ENCODE results near the gene TENM4. TPM values are rescaled to one million over a fixed set of nuclear protein-coding genes. Genes with fewer than 3 reads are reported as not detected.

TENM4 gene
- total and polyA plus RNA-seq, 4 donors, result 0.02 to 0.33 (median 0.14) TPM

DNA sequence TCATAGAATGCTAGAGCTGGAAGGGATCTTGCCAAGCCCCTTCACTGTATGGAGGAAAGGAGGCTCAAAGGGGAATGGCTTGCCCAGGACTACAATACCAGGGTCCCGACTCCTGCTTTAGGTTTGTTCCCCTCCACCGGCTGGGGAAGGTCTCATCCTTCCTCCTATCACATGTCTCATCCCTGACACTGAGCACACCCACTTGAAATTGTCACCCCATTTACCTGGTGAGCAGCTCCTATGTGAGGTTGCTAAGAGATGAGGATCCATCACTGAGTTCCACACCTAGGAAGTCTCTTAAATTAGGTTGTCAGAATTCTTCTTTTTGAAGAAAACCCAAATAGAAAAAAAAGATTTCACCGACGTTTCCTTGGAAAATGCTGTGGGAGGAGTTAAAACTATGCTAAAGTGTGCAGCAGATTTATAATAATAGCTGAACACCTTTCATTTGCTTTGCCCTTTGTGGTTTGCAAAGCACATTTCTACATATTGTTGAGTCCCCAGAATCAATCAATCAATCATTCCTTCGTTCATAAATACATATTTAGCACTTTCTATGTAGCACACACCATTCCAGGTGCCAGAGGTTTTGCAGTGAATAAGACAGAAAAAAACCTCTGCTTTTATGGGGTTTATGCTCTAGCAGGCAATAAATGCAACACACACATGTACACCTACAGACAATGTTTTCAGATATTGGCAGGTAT, 91.7 kb downstream of the TENM4 start:
- Histone ChIP-seq H3K36me3 (ENCODE audit: control insufficient read depth in 4 of 4, insufficient read depth in 3 of 4, low read depth in 1 of 4, low read length in 3 of 4) (no peaks in the 10 kb centered on the region), H3K27me3 (ENCODE audit: control insufficient read depth in 4 of 4, insufficient read depth in 4 of 4, low read length in 3 of 4) (no peaks in the 10 kb centered on the region), H3K9ac (ENCODE audit: low read depth in 1 of 2, low read length in 2 of 2) (no peak overlapping the region), H3K9me3 (ENCODE audit: control insufficient read depth in 4 of 4, low read length in 3 of 4) (no peaks in the 10 kb centered on the region), H3K4me3 (ENCODE audit: low read depth in 1 of 3, low read length in 3 of 3) (no peak overlapping the region), H3K27ac (ENCODE audit: low read depth in 1 of 2, low read length in 2 of 2) (no peak overlapping the region), H3K4me1 (ENCODE audit: control insufficient read depth in 4 of 4, insufficient read depth in 4 of 4, low read length in 3 of 4) (no peaks in the 10 kb centered on the region)
- whole genome bisulfite sequencing, result 71% methylated on average over 5 of the region's 5 CpGs
- TF ChIP-seq GABPA (IDR thresholded peaks at IDR 0.05 in 1 of 2, conservative IDR thresholded peaks at IDR 0.05 in 1 of 2), result no peak
- no peak for TF ChIP-seq RAD21 (IDR thresholded peaks at IDR 0.05)
- no peak for TF ChIP-seq FOXA1 (IDR thresholded peaks at IDR 0.05)
- DNase-seq (ENCODE audit: low spot score), result no peak

- H3K4me3 ChIP-seq (ENCODE audit: low read depth in 1 of 3, low read length in 3 of 3), result no peak overlapping the region
- H3K9me3 ChIP-seq (ENCODE audit: control insufficient read depth in 4 of 4, low read length in 3 of 4), result no peaks in the 10 kb centered on the region
- H3K27ac ChIP-seq (ENCODE audit: low read depth in 1 of 2, low read length in 2 of 2), result no peak overlapping the region
- H3K9ac ChIP-seq (ENCODE audit: low read depth in 1 of 2, low read length in 2 of 2), result no peak overlapping the region
- TF ChIP-seq, protein P1, sequence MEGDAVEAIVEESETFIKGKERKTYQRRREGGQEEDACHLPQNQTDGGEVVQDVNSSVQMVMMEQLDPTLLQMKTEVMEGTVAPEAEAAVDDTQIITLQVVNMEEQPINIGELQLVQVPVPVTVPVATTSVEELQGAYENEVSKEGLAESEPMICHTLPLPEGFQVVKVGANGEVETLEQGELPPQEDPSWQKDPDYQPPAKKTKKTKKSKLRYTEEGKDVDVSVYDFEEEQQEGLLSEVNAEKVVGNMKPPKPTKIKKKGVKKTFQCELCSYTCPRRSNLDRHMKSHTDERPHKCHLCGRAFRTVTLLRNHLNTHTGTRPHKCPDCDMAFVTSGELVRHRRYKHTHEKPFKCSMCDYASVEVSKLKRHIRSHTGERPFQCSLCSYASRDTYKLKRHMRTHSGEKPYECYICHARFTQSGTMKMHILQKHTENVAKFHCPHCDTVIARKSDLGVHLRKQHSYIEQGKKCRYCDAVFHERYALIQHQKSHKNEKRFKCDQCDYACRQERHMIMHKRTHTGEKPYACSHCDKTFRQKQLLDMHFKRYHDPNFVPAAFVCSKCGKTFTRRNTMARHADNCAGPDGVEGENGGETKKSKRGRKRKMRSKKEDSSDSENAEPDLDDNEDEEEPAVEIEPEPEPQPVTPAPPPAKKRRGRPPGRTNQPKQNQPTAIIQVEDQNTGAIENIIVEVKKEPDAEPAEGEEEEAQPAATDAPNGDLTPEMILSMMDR (IDR thresholded peaks at IDR 0.05; ENCODE audit: low read depth, low read length, missing input control), result no peak
- TF ChIP-seq TAF1 (conservative IDR thresholded peaks at IDR 0.05), result no peak
- TF ChIP-seq YY1 (IDR thresholded peaks at IDR 0.05), result no peak
- TF ChIP-seq, protein P2, sequence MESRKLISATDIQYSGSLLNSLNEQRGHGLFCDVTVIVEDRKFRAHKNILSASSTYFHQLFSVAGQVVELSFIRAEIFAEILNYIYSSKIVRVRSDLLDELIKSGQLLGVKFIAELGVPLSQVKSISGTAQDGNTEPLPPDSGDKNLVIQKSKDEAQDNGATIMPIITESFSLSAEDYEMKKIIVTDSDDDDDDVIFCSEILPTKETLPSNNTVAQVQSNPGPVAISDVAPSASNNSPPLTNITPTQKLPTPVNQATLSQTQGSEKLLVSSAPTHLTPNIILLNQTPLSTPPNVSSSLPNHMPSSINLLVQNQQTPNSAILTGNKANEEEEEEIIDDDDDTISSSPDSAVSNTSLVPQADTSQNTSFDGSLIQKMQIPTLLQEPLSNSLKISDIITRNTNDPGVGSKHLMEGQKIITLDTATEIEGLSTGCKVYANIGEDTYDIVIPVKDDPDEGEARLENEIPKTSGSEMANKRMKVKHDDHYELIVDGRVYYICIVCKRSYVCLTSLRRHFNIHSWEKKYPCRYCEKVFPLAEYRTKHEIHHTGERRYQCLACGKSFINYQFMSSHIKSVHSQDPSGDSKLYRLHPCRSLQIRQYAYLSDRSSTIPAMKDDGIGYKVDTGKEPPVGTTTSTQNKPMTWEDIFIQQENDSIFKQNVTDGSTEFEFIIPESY (IDR thresholded peaks at IDR 0.05), result no peak
- TF ChIP-seq SP1 (IDR thresholded peaks at IDR 0.05), result no peak
- TF ChIP-seq JUND (IDR thresholded peaks at IDR 0.05), result no peak
- no peak for TF ChIP-seq EGR1 (IDR thresholded peaks at IDR 0.05; ENCODE audit: low read depth in 2 of 2)
- no peak for TF ChIP-seq HNF4G (IDR thresholded peaks at IDR 0.05)
- no peak for TF ChIP-seq RXRA (IDR thresholded peaks at IDR 0.05)
- no peak for TF ChIP-seq FOXA1 (IDR thresholded peaks at IDR 0.05)
- TF ChIP-seq, protein P3, sequence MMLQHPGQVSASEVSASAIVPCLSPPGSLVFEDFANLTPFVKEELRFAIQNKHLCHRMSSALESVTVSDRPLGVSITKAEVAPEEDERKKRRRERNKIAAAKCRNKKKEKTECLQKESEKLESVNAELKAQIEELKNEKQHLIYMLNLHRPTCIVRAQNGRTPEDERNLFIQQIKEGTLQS (IDR thresholded peaks at IDR 0.05), result no peak
- no peak for TF ChIP-seq GABPA (IDR thresholded peaks at IDR 0.05 in 1 of 2, conservative IDR thresholded peaks at IDR 0.05 in 1 of 2)
- no peak for TF ChIP-seq NR2F2 (IDR thresholded peaks at IDR 0.05)
- no peak for TF ChIP-seq RAD21 (IDR thresholded peaks at IDR 0.05)
- TF ChIP-seq FOXA2 (IDR thresholded peaks at IDR 0.05), result no peak
- TF ChIP-seq HNF4A (conservative IDR thresholded peaks at IDR 0.05), result no peak
- no peak for TF ChIP-seq MAX (IDR thresholded peaks at IDR 0.05)
- TF ChIP-seq, protein P4, sequence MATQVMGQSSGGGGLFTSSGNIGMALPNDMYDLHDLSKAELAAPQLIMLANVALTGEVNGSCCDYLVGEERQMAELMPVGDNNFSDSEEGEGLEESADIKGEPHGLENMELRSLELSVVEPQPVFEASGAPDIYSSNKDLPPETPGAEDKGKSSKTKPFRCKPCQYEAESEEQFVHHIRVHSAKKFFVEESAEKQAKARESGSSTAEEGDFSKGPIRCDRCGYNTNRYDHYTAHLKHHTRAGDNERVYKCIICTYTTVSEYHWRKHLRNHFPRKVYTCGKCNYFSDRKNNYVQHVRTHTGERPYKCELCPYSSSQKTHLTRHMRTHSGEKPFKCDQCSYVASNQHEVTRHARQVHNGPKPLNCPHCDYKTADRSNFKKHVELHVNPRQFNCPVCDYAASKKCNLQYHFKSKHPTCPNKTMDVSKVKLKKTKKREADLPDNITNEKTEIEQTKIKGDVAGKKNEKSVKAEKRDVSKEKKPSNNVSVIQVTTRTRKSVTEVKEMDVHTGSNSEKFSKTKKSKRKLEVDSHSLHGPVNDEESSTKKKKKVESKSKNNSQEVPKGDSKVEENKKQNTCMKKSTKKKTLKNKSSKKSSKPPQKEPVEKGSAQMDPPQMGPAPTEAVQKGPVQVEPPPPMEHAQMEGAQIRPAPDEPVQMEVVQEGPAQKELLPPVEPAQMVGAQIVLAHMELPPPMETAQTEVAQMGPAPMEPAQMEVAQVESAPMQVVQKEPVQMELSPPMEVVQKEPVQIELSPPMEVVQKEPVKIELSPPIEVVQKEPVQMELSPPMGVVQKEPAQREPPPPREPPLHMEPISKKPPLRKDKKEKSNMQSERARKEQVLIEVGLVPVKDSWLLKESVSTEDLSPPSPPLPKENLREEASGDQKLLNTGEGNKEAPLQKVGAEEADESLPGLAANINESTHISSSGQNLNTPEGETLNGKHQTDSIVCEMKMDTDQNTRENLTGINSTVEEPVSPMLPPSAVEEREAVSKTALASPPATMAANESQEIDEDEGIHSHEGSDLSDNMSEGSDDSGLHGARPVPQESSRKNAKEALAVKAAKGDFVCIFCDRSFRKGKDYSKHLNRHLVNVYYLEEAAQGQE (IDR thresholded peaks at IDR 0.05), result no peak
- WGBS, result 76% methylated on average over 8 of the region's 8 CpGs
- H3K36me3 ChIP-seq (ENCODE audit: control insufficient read depth in 4 of 4, insufficient read depth in 3 of 4, low read depth in 1 of 4, low read length in 3 of 4), result no peaks in the 10 kb centered on the region
- no peaks in the 10 kb centered on the region for H3K4me1 ChIP-seq (ENCODE audit: control insufficient read depth in 4 of 4, insufficient read depth in 4 of 4, low read length in 3 of 4)
- no peak for DNase-seq (ENCODE audit: low spot score)
- H3K27me3 ChIP-seq (ENCODE audit: control insufficient read depth in 4 of 4, insufficient read depth in 4 of 4, low read length in 3 of 4), result no peaks in the 10 kb centered on the region
Observed at GRCh38 chr11:79346021-79346420, 94.8 kb downstream of the TENM4 start.
